ENCODE measurements around the gene RBBP5. TPM values are rescaled to one million over a fixed set of nuclear protein-coding genes. Genes with fewer than 3 reads are reported as not detected.
"Not testable (repeated sequence)": the region's sequence is repeated elsewhere in the genome, so short reads cannot be mapped to it uniquely, and the experiment has no call there.

Gene RBBP5, protein sequence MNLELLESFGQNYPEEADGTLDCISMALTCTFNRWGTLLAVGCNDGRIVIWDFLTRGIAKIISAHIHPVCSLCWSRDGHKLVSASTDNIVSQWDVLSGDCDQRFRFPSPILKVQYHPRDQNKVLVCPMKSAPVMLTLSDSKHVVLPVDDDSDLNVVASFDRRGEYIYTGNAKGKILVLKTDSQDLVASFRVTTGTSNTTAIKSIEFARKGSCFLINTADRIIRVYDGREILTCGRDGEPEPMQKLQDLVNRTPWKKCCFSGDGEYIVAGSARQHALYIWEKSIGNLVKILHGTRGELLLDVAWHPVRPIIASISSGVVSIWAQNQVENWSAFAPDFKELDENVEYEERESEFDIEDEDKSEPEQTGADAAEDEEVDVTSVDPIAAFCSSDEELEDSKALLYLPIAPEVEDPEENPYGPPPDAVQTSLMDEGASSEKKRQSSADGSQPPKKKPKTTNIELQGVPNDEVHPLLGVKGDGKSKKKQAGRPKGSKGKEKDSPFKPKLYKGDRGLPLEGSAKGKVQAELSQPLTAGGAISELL
- total RNA-seq = 23.6 and 24.5 TPM in 2 replicates

DNA sequence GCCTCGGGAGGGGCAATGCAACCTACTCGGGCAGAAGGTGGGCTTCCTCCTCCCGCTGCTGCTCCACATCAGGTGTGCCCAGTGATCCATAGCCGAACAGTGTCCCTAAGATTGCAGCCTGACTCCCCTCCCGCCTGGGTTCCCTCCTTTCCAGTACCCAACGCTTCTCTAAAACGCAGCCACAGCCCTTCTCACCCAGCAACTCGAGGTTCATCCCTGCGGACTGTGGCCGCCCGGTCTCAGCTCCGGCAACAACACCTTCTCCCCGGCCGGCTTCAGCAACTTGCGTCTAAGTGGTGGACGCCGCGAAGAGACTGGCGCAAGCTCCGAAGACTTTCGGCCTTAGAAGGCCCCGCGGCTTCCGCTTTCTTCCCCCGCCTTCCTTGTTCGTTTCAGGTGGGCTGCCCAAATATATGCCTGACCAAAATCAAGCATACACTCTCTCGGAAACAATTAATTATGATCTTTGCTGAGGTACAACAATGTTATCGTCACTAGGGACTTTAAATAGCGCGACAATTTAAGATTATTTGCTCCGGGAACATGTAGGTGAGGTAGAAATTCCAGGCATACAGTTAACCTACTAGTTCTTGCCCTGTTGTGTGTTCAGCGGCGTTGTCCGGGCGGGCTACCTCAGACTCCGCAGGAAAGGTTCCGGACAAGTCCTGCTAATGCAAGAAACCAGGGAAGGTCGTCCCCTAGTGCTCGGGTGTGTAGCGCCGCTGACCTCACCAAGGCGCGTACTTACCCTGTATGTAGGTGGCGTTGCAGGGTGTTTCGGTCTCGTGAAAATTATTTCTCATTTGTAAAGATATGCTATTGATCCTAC is at the start of gene RBBP5:
TSS of gene RBBP5 (minus strand) at position 319 of the 829 bp plus-strand sequence. CDS start at position 214, 105 bp downstream.
- DNase-seq = peak; percentile 99

GRCh38 chr1:205171369-205171768 is 49.6 kb upstream of the RBBP5 start:
- DNase-seq = no peak

- no peak for DNase-seq
These were observed 48.9 kb upstream of the RBBP5 start for GRCh38 chr1:205170532-205171269.

GRCh38 chr1:205169248-205169647 is 47.5 kb upstream of the RBBP5 start:
- DNase-seq = no peak

- DNase-seq = no peak
These were observed 46.5 kb upstream of the RBBP5 start for GRCh38 chr1:205168291-205168690.

GRCh38 chr1:205162301-205162700 is 40.5 kb upstream of the RBBP5 start:
- no peak for DNase-seq

- no peak for DNase-seq
These were observed 39.3 kb upstream of the RBBP5 start for GRCh38 chr1:205161076-205161475.

DNA sequence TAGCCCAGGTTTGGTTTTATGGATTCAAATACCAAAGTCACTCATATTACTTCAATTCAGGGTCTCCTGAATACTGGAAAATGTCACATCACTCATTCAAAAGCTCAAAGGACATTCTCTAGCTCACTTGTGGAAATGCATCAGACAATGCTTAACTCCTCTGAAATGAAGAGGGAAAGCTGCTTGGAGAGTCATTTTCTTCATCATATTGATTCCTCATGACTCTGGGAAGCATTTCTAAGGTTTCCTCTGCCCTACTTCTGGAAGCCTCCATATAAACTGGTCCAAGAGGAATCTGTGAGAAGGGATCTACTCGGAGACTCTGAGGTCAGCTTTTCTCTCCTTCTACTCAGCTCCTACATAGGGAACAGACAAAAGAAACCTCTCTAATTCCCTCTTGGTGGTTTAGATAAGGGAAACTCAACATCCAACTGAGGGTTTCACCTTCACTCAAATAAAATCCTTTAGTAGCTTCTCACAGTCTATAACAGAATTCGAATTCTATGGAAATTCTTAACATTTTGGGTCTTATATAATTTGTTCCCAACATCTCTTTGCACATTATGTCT is 36.4 kb upstream of the RBBP5 start:
- no peak for DNase-seq

DNA sequence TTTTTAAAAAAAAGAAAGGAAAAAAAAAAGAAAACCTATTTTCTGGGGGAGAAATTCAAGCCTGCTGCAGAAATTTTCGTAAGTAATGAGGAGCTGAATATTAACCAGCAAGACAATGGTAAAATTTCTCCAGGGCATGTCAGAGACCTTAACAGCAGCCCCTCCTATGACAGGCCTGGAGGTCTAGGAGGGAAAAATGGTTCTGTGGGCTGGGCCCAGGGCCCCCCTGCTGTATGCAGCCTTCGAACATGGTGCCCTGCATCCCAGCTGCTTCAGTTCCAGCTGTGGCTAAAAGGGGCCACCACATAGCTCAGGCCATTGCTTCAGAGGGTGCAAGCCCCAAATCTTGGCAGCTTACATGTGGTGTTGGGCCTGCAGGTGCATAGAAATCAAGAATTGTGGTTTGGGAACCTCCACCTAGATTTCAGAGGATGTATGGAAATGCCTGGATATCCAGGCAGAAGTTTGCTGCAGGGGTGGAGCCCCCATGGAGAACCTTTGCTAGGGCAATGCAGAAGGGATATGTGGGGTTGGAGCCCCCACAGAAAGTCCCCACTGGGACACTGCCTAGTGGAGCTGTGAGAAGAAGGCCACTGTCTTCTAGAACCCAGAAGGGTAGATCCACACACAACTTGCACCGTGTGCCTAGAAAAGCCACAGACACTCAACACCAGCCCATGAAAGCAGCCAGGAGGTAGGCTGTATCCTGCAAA is 34.0 kb upstream of the RBBP5 start:
- not testable (repeated sequence) for DNase-seq

GRCh38 chr1:205152505-205152904 is 30.7 kb upstream of the RBBP5 start:
- DNase-seq = no peak

- no peak for DNase-seq
These were observed 29.1 kb upstream of the RBBP5 start for GRCh38 chr1:205150651-205151428.

DNA sequence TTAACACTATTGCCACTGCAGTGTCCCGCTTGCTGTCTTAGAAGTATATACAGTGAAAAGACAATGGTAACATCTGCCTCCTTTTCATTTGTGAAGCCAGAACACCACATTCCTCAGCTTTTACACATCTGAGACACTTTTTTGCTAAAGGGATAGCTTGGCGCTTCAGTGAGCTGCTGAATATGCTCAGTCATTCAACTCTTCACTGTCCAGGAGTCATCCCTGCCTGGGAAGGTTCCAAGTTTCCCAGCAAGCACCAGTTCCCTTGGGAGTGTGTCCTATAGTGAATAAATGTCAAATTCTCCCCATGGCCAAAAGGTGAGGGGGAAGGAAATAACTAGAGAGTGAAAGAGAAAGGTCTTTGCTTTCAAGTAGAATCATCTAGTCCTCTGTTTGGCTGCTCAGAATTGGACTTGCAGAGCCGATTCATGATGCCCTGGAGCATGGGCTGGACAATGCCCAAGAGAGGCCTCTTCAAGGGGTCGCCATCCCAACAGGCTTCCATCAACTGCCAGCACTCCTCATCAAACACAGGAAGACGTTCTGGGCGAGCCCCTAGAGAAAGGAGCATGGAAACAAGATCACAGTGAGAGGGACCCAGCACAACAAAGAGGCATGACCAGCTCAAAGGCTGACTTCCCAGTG is 25.5 kb upstream of the RBBP5 start:
- DNase-seq = no peak

GRCh38 chr1:205144751-205145150 is 23.0 kb upstream of the RBBP5 start:
- DNase-seq = peak; percentile 79

DNA sequence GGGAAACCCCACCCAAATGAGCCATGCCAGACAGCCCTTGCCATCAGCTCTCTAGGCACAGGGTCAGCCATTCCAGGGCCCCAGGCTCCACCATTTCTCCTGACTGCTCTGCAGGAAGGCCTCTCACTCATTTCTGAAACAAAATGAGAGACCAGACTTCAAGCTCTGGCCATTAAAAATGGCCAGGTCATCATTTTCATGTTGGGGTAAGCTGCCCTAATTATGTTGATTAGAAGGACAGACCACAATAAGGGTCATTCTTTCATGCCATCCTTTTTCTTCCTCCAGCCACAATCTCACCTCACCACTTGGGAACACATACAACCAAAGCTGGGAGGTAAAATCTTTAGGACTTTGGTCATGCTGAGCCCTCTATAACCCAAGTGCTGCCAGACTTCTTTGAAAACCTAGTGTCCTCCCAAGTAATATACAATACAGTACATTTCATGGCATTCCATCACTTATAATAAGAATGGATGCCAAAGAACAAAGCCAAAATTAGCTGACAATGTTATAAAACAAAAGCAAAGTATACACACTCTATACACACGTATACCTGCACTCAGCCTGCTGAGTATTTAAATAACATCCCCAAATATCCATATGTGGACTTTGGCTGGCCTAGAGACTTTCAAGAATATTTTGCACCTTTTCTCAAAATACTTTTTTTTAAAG is 22.4 kb upstream of the RBBP5 start:
- peak; percentile 2 for DNase-seq

DNA sequence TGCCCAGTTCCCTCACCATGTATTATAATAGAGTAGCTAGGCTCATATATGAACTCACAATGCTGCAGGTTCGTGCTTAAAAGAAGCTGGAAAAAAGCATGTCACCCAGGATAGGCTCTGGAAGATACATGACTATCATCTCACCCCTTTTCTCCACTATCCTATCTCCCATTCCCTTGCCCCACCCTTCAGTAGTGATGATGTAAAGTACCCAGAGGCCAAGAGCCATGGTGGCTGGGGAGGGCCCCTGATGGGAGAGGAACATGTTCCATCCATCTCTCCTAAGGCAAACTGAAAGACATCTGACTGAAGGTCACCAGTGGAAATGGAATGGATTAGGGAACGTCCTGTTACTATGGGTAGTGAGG is 20.3 kb upstream of the RBBP5 start:
- DNase-seq = no peak

GRCh38 chr1:205141236-205142101 is 19.7 kb upstream of the RBBP5 start:
- peak; percentile 94 for DNase-seq

- DNase-seq = no peak
These were observed 18.3 kb upstream of the RBBP5 start for GRCh38 chr1:205140113-205140512.

GRCh38 chr1:205137901-205138300 is 16.1 kb upstream of the RBBP5 start:
- no peak for DNase-seq

DNA sequence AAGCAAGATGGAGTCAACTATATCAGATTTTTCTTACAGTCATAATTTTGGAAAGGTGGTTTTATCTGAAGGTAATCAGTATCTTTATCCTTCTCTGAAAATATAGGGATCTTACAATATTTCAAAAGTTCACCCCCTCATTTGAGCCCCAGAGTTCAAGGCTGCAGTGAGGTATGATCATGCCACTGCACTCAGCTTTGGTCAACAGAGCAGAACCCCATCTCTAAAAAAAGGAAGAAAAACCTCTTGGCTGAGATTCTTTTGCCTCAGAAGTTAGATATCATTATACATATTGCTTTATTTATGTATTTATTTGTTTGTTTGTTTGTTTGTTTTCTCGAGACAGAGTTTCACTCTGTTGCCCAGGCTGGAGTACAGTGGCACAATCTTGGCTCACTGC is 11.5 kb upstream of the RBBP5 start:
- no peak for DNase-seq
